HL-60 (cell line): ENCODE results near the gene COL4A2.

Source experiments
- GABPA ChIP-seq: IDR thresholded peaks from 2 replicates; pipeline ENCODE4 v1.6.1; 2012; ENCODE audit warnings: low read depth
- POLR2AphosphoS5 ChIP-seq: IDR thresholded peaks from 2 replicates; pipeline ENCODE4 v1.6.1; 2012; ENCODE audit warnings: low read depth
- TF ChIP-seq, protein P1 (sequence below): IDR thresholded peaks from one replicate; pipeline ENCODE4 v1.5.1; 2011; ENCODE audit warnings: low read length, control low read depth, inconsistent platforms; ENCODE audit not compliant: insufficient read depth

DNA sequence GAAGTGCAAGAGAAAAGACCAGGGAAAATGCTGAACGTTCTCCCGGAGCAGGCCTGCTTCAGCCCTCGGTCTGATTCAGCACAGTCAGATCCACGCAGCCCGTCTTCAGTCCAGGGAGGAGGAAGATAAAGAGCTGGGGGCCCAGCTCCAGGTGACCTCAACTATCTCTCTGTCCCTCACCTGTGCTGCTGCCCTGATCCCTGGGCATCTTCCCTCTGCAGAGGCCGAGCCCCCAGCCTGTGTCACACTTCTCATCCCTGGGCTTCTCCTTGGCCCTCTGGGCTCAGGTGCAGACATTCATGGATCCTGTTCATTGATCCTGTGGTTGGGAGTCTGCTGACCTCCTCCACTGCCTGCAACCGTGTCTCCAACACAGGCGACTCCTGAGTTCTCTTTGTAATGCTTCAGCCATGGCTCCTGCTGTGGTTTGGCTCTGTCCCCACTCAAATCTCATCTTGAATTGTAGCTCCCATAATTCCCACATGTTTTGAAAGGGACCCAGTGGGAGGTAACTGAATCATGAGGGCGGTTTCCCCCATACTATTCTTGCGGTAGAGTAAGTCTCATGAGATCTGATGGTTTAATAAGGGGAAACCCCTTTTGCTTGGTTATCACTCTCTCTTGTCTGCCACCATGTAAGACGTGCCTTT, 27.9 kb downstream of the COL4A2 start:
- TF ChIP-seq, protein P1, sequence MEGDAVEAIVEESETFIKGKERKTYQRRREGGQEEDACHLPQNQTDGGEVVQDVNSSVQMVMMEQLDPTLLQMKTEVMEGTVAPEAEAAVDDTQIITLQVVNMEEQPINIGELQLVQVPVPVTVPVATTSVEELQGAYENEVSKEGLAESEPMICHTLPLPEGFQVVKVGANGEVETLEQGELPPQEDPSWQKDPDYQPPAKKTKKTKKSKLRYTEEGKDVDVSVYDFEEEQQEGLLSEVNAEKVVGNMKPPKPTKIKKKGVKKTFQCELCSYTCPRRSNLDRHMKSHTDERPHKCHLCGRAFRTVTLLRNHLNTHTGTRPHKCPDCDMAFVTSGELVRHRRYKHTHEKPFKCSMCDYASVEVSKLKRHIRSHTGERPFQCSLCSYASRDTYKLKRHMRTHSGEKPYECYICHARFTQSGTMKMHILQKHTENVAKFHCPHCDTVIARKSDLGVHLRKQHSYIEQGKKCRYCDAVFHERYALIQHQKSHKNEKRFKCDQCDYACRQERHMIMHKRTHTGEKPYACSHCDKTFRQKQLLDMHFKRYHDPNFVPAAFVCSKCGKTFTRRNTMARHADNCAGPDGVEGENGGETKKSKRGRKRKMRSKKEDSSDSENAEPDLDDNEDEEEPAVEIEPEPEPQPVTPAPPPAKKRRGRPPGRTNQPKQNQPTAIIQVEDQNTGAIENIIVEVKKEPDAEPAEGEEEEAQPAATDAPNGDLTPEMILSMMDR, result no peak
- TF ChIP-seq GABPA (no peak), POLR2AphosphoS5 (no peak)
